SK-N-SH (cell line): Measurements from ENCODE around the gene SEC23IP. TPM values are rescaled to one million over a fixed set of nuclear protein-coding genes. Genes with fewer than 3 reads are reported as not detected.

ENCODE experiments used
- CTCF ChIA-PET: fragments of 300-600, 350-600 bp; formaldehyde crosslinking; extraction: SDS; loops from one replicate; lab custom pipeline; 2021; lab: Yijun Ruan, JAX
- POLR2A ChIA-PET: fragments of 350-600 bp; sonication (Branson Sonifier 250); formaldehyde crosslinking; extraction: SDS; loops from one replicate; lab custom pipeline; 2020; ENCODE audit warnings: antibody characterized with exemption, inconsistent platforms; lab: Yijun Ruan, JAX
- DNase-seq: peaks from one replicate; pipeline ENCODE4 v3.0.0; 2012
- H2AFZ ChIP-seq: fragments of 200-600 bp; sonication (generic); 2 replicates; pipeline ENCODE4 v1.8.1; 2016; ENCODE audit warnings: antibody characterized with exemption, mild to moderate bottlenecking, low read depth
- H3F3A ChIP-seq: fragments of 200-600 bp; sonication (generic); replicated peaks from 2 replicates; pipeline ENCODE3; 2016; ENCODE audit warnings: antibody characterized with exemption, mild to moderate bottlenecking; ENCODE audit not compliant: insufficient read depth
- H3K27ac ChIP-seq, 2 experiments: fragments of 200-500 bp in 1 of 2; fragments of 200-600 bp in 1 of 2; sonication (Bioruptor generic) in 1 of 2; sonication (generic), shearing (Covaris generic) in 1 of 2; 2 replicates each; pipeline versions ENCODE4 v1.5.1 to v1.6.1; 2014 to 2016; ENCODE audit warnings: low read depth in 2 of 2, inconsistent platforms in 1 of 2, low read length in 1 of 2, mild to moderate bottlenecking in 1 of 2, mixed read lengths in 1 of 2
- H3K27me3 ChIP-seq: fragments of 200-600 bp; sonication (generic), shearing (Covaris generic); 2 replicates; pipeline ENCODE4 v1.6.1; 2016; ENCODE audit warnings: mixed run types; ENCODE audit not compliant: insufficient read depth
- H3K36me3 ChIP-seq, 2 experiments: fragments of 200-500 bp in 1 of 2; fragments of 200-600 bp in 1 of 2; sonication (Bioruptor generic) in 1 of 2; sonication (generic) in 1 of 2; replicated peaks in 1 of 2; 2 replicates each; pipeline versions ENCODE3 to v1.5.1; 2014 to 2016; ENCODE audit warnings: low read length in 1 of 2, mild to moderate bottlenecking in 1 of 2; ENCODE audit not compliant: insufficient read depth in 2 of 2, control insufficient read depth in 1 of 2
- H3K4me1 ChIP-seq, 2 experiments: fragments of 200-500 bp in 1 of 2; fragments of 200-600 bp in 1 of 2; sonication (Bioruptor generic) in 1 of 2; sonication (generic), shearing (Covaris generic) in 1 of 2; 2 replicates each; pipeline versions ENCODE4 v1.5.1 to v1.6.1; 2014 to 2016; ENCODE audit warnings: low read depth in 1 of 2, low read length in 1 of 2, mixed run types in 1 of 2; ENCODE audit not compliant: insufficient read depth in 2 of 2, control insufficient read depth in 1 of 2
- H3K4me2 ChIP-seq: fragments of 200-600 bp; sonication (generic), shearing (Covaris generic); 2 replicates; pipeline ENCODE4 v1.6.1; 2017; ENCODE audit warnings: mixed run types
- H3K4me3 ChIP-seq, 2 experiments: fragments of 200-500 bp in 1 of 2; fragments of 200-600 bp in 1 of 2; sonication (Bioruptor generic) in 1 of 2; sonication (generic), shearing (Covaris generic) in 1 of 2; 2 replicates each; pipeline versions ENCODE4 v1.5.1 to v1.8.1; 2014 to 2016; ENCODE audit warnings: low read depth in 2 of 2, inconsistent platforms in 1 of 2, low read length in 1 of 2, mild to moderate bottlenecking in 1 of 2, mixed read lengths in 1 of 2, moderate library complexity in 1 of 2
- H3K79me2 ChIP-seq: fragments of 200-600 bp; sonication (generic); 2 replicates; pipeline ENCODE4 v1.8.1; 2017; ENCODE audit warnings: mild to moderate bottlenecking; ENCODE audit not compliant: insufficient read depth
- H3K9ac ChIP-seq: fragments of 200-600 bp; sonication (generic); 2 replicates; pipeline ENCODE4 v1.6.1; 2017; ENCODE audit warnings: mixed run types
- H3K9me2 ChIP-seq: fragments of 200-600 bp; sonication (generic); 2 replicates; pipeline ENCODE4 v1.6.1; 2017; ENCODE audit warnings: mixed run types
- H3K9me3 ChIP-seq: fragments of 200-600 bp; sonication (generic); 2 replicates; pipeline ENCODE4 v1.6.1; 2017; ENCODE audit warnings: mixed run types, mild to moderate bottlenecking, moderate library complexity
- H4K20me1 ChIP-seq: fragments of 200-600 bp; sonication (generic); 2 replicates; pipeline ENCODE4 v1.6.1; 2017; ENCODE audit warnings: mild to moderate bottlenecking, mixed run types; ENCODE audit not compliant: insufficient read depth
- CTCF ChIP-seq: fragments of 200-600 bp; sonication (generic); IDR thresholded peaks from 2 replicates; pipeline ENCODE4 v1.6.1; 2017; ENCODE audit warnings: antibody characterized with exemption, mild to moderate bottlenecking, moderate library complexity
- EP300 ChIP-seq, 2 experiments: IDR thresholded peaks; 2 replicates each; pipeline versions ENCODE4 v1.4.0 to v1.6.1; 2012; ENCODE audit warnings: borderline replicate concordance in 1 of 2, low read depth in 1 of 2, low read length in 1 of 2
- EZH2phosphoT487 ChIP-seq: fragments of 200-600 bp; sonication (generic); IDR thresholded peaks from 2 replicates; pipeline ENCODE4 v1.6.1; 2017; ENCODE audit warnings: low read depth, mixed run types, mild to moderate bottlenecking, antibody characterized with exemption, moderate library complexity, borderline replicate concordance
- GATA2 ChIP-seq: sonication (generic); formaldehyde crosslinking; IDR thresholded peaks from 2 replicates; pipeline ENCODE4 v1.5.0; 2020; ENCODE audit warnings: mild to moderate bottlenecking, missing genetic modification reagents
- RAD21 ChIP-seq: IDR thresholded peaks from 2 replicates; pipeline ENCODE4 v1.6.1; 2012; ENCODE audit warnings: mild to moderate bottlenecking, low read length
- REST ChIP-seq: IDR thresholded peaks from 2 replicates; pipeline ENCODE4 v1.6.1; 2012; ENCODE audit warnings: mild to moderate bottlenecking, low read depth, low read length, moderate library complexity
- SMC3 ChIP-seq: IDR thresholded peaks from 2 replicates; pipeline ENCODE4 v1.6.1; 2012; ENCODE audit warnings: low read depth, low read length, improper control_type of control experiment
- WGBS: methylation state at CpG from one replicate; pipeline ENCODE4 v1.1.6; 2017; ENCODE audit warnings: low lambda C conversion rate; 5-methylcytosine and 5-hydroxymethylcytosine counted together
- polyA plus RNA-seq, 3 experiments: library from polyadenylated mRNA; depleted of rRNA; stranded (reverse); fragments of >200 nt; gene quantifications; 2 replicates each; pipeline ENCODE4 v1.2.3, GENCODE V29; 2012
- TF ChIP-seq, protein P1 (sequence below): IDR thresholded peaks from 2 replicates; pipeline ENCODE4; 2012

Gene SEC23IP
- polyA plus RNA-seq, 1 of the 3 experiments (the other 2 are of a cell fraction) = 23.8 TPM

DNA sequence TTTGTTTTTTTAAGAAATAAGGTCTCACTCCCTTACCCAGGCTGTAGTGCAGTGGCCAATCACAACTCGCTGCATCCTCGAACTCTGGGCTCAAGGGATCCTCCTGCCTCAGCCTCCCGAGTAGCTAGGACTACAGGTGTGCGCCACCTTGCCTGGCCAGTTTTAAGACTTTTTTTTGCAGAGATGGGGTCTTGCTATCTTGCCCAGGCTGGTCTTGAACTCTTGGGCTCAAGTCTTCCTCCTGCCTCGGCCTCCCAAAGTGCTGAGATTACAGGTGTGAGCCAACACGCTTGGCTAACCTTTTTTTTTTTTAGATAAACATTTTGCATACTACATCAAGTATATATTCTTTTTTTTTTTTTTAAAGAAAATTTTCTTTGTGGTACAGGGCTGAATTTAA lies 18.2 kb downstream of the SEC23IP start:
- no peaks in the 10 kb centered on the region for H3K9me3 ChIP-seq
- no peaks in the 10 kb centered on the region for H4K20me1 ChIP-seq
- H3K27ac ChIP-seq = no peak overlapping the region
- CTCF ChIA-PET = interaction anchor here (1.0 to 1.8 kb wide), 3 partner anchors 10 to 160 kb away, joined by 3 to 6 read pairs (median 4); no protein-coding TSS in a partner anchor
- H3K79me2 ChIP-seq = peaks cover 12% of the 10 kb centered on the region; the same call in 1 of the 2 replicates
- no peak for DNase-seq
- H2AFZ ChIP-seq = no peak overlapping the region
- H3K36me3 ChIP-seq = peaks cover 53 to 61% of the 10 kb centered on the region in 2 experiments
- H3K4me3 ChIP-seq = no peak overlapping the region
- H3K9ac ChIP-seq = no peak overlapping the region
- H3K9me2 ChIP-seq = no peaks in the 10 kb centered on the region
- no peak for TF ChIP-seq EP300 (IDR thresholded peaks at IDR 0.05; ENCODE audit: borderline replicate concordance in 1 of 2, low read depth in 1 of 2, low read length in 1 of 2)
- no peak for TF ChIP-seq REST
- WGBS = over 99% methylated on average over 6 of the region's 6 CpGs
- no peaks in the 10 kb centered on the region for H3K27me3 ChIP-seq
- POLR2A ChIA-PET = no interaction called here
- H3K4me1 ChIP-seq = no peaks in the 10 kb centered on the region
- H3K4me2 ChIP-seq = no peak overlapping the region
- no peaks in the 10 kb centered on the region for H3F3A ChIP-seq

GRCh38 chr10:119917777-119918176 lies 25.2 kb downstream of the SEC23IP start:
- Histone ChIP-seq H3K4me1 (no peaks in the 10 kb centered on the region), H4K20me1 (no peaks in the 10 kb centered on the region), H3K27ac (no peak overlapping the region), H3F3A (peaks cover 4% of the 10 kb centered on the region), H3K4me3 (no peak overlapping the region)
- CTCF ChIA-PET = interaction anchor here (0.9 to 2.1 kb wide), 2 partner anchors 167 to 313 kb away, joined by 3 to 11 read pairs; no protein-coding TSS in a partner anchor
- no peak for DNase-seq
- peak; percentile 32; the same call in 1 of the 2 replicates for TF ChIP-seq RAD21
- TF ChIP-seq, protein P1, sequence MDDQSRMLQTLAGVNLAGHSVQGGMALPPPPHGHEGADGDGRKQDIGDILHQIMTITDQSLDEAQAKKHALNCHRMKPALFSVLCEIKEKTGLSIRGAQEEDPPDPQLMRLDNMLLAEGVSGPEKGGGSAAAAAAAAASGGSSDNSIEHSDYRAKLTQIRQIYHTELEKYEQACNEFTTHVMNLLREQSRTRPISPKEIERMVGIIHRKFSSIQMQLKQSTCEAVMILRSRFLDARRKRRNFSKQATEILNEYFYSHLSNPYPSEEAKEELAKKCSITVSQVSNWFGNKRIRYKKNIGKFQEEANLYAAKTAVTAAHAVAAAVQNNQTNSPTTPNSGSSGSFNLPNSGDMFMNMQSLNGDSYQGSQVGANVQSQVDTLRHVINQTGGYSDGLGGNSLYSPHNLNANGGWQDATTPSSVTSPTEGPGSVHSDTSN = no peak
- TF ChIP-seq CTCF = peak; percentile 44
- no peak for TF ChIP-seq GATA2 (CRISPR knock-in tag)
- 0 out of 2 replicates have a peak, but pooled peaks have one; percentile 11 for TF ChIP-seq SMC3
- TF ChIP-seq EZH2phosphoT487 = no peak
- TF ChIP-seq, all 33 proteins: peak for 3
- no peak overlapping the region for H3K9ac ChIP-seq
- H3K79me2 ChIP-seq = peaks cover 7% of the 10 kb centered on the region; the same call in 1 of the 2 replicates
- POLR2A ChIA-PET = no interaction called here
- peaks cover 75 to 79% of the 10 kb centered on the region in 2 experiments for H3K36me3 ChIP-seq
- H3K9me3 ChIP-seq = no peaks in the 10 kb centered on the region
- H2AFZ ChIP-seq = no peak overlapping the region
- WGBS = 93% methylated on average over 3 of the region's 3 CpGs
- no peak overlapping the region for H3K4me2 ChIP-seq
- no peaks in the 10 kb centered on the region for H3K9me2 ChIP-seq
- H3K27me3 ChIP-seq = no peaks in the 10 kb centered on the region
